ENCODE results near the gene PTOV1.

The PTOV1 gene

DNA sequence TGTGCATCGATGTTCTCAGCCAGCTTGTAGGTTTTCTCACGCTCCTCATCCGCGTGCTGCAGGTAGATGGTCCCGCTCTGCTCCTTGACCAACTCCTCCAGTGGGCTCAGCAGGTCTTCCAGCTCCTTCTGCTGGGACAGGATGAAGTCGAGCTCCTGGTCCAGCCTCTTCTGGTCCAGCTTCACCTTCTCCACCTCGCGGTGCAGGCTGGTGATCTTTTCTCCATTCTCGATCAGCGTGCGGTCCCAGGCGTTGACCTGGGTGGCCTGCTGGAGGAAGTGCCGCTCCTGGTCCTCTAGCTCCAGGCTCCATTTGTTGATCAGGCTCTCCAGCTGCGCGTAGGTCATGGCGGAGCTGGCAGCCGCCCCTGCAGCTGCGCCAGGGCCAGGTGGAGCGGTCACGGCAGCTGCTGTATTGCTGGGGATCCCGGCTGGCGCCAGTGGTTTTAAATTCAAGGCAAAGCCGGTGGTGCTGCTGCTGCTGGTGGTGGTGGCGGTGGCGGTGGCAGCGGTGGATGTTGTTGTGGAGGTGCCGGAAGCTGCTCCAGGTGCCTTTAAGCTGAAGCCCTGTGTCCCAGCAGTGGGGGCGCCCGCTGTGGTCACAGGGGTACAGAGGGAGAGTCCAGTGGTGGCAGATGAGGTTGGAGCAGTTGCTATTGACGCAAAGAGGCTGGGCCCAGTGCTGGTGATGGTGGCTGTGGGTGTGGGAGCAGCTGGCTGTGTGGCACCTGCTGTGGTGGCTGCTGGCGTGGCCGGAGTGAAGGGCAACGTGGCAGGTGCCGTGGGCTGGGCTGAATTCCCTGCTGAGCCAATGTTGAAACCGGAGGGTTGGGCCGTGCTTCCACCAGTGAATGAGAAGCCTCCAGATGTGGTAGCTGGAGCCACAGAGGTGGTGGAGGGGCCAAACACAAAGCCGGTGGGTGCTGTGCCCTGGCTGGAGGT lies 57.8 kb downstream of the PTOV1 start:
- Histone ChIP-seq H3K4me3 (ENCODE audit: low read depth in 1 of 5, low read length in 5 of 5) (no peak overlapping the region), H3K4me1 (ENCODE audit: control insufficient read depth in 5 of 5, insufficient read depth in 5 of 5, low read length in 5 of 5) (peaks cover 0 to 28% (median 11%) of the 10 kb centered on the region in 5 donors), H3K27me3 (ENCODE audit: control insufficient read depth in 5 of 5, insufficient read depth in 4 of 5, low read length in 5 of 5) (no peaks in the 10 kb centered on the region), H3K36me3 (ENCODE audit: control insufficient read depth in 5 of 5, insufficient read depth in 5 of 5, low read length in 5 of 5) (peaks cover 0 to 54% (median 38%) of the 10 kb centered on the region in 5 donors), H3K9ac (ENCODE audit: low read length in 5 of 5) (no peak overlapping the region), H3K27ac (ENCODE audit: low read depth, low read length) (no peak overlapping the region), H3K9me3 (ENCODE audit: control insufficient read depth in 5 of 5, low read length in 5 of 5) (no peaks in the 10 kb centered on the region)

DNA sequence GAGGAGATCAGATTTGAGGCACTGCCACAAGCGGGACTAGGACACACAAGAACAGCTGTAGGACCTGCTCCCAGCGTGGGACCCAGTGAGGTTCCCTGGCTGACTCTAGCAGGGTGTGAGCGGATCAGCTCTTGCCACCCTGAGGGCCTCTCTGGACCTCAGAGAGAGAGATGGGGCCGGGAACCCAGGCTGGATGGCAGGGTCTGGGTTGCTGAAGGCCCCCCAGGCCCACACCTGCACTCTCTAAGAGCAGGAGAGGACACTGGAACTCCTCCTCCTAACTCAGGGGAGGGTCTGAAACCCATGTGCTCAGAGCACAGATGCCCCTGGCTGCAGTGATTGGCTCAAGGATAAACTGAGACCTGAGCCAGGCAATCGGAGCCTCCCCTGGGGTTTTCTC lies 59.2 kb downstream of the PTOV1 start:
- H3K27me3 ChIP-seq (ENCODE audit: control insufficient read depth in 5 of 5, insufficient read depth in 4 of 5, low read length in 5 of 5) = no peaks in the 10 kb centered on the region
- H3K4me3 ChIP-seq (ENCODE audit: low read depth in 1 of 5, low read length in 5 of 5) = no peak overlapping the region
- no peak overlapping the region for H3K9ac ChIP-seq (ENCODE audit: low read length in 5 of 5)
- H3K36me3 ChIP-seq (ENCODE audit: control insufficient read depth in 5 of 5, insufficient read depth in 5 of 5, low read length in 5 of 5) = peaks cover 0 to 64% (median 44%) of the 10 kb centered on the region in 5 donors
- H3K4me1 ChIP-seq (ENCODE audit: control insufficient read depth in 5 of 5, insufficient read depth in 5 of 5, low read length in 5 of 5) = peaks cover 0 to 21% (median 10%) of the 10 kb centered on the region in 5 donors
- no peaks in the 10 kb centered on the region for H3K9me3 ChIP-seq (ENCODE audit: control insufficient read depth in 5 of 5, low read length in 5 of 5)
- H3K27ac ChIP-seq (ENCODE audit: low read depth, low read length) = no peak overlapping the region
